ENCODE measurements around the gene CARM1.

- TF ChIP-seq NPAS2 (CRISPR knock-in tag; IDR thresholded peaks at IDR 0.05; ENCODE audit: borderline replicate concordance): no peak
- no peak for TF ChIP-seq POLR2A (IDR thresholded peaks at IDR 0.05; ENCODE audit: low read length)
These were observed 19.1 kb upstream of the CARM1 start for GRCh38 chr19:10852098-10852800.

Measured in A549 (cell line).